HepG2 (cell line): Measurements from ENCODE around the gene ZNF629. TPM values are rescaled to one million over a fixed set of nuclear protein-coding genes. Genes with fewer than 3 reads are reported as not detected.

Experiments used
- DMAP1 ChIP-seq: IDR thresholded peaks from 2 replicates; pipeline ENCODE4 v1.6.1; 2016
- DNMT1 ChIP-seq: sonication (generic); formaldehyde crosslinking; IDR thresholded peaks from 2 replicates; pipeline ENCODE4 v1.5.1; 2020; ENCODE audit warnings: mild to moderate bottlenecking, missing genetic modification reagents
- GZF1 ChIP-seq: sonication (generic); formaldehyde crosslinking; IDR thresholded peaks from 2 replicates; pipeline ENCODE4 v1.5.1; 2020; ENCODE audit warnings: mild to moderate bottlenecking, missing genetic modification reagents
- HMG20B ChIP-seq: conservative IDR thresholded peaks from 2 replicates; pipeline ENCODE4 v1.6.1; 2016; ENCODE audit warnings: missing genetic modification reagents, missing compliant biosample characterization
- MBD4 ChIP-seq: IDR thresholded peaks from 2 replicates; pipeline ENCODE4 v1.6.1; 2012; ENCODE audit warnings: low read length, inconsistent platforms, borderline replicate concordance
- MED13 ChIP-seq: sonication (generic); formaldehyde crosslinking; IDR thresholded peaks from 2 replicates; pipeline ENCODE4 v1.5.0; 2020; ENCODE audit warnings: missing genetic modification reagents
- NRL ChIP-seq: sonication (generic); formaldehyde crosslinking; IDR thresholded peaks from 2 replicates; pipeline ENCODE4 v1.5.0; 2020; ENCODE audit warnings: missing genetic modification reagents, mild to moderate bottlenecking, moderate library complexity, borderline replicate concordance
- PITX1 ChIP-seq: sonication (generic); formaldehyde crosslinking; IDR thresholded peaks from 2 replicates; pipeline ENCODE4 v1.5.1; 2020; ENCODE audit warnings: mild to moderate bottlenecking, missing genetic modification reagents
- SAP130 ChIP-seq: IDR thresholded peaks from 2 replicates; pipeline ENCODE4 v1.6.1; 2016; ENCODE audit warnings: low read depth
- TARDBP ChIP-seq: sonication (generic); formaldehyde crosslinking; IDR thresholded peaks from 2 replicates; pipeline ENCODE4 v1.8.0; 2022; ENCODE audit warnings: mild to moderate bottlenecking, missing genetic modification reagents
- ZNF205 ChIP-seq: IDR thresholded peaks from 2 replicates; pipeline ENCODE4 v1.6.1; 2018; ENCODE audit warnings: missing biosample characterization, missing genetic modification reagents
- ZNF335 ChIP-seq: sonication (generic); formaldehyde crosslinking; IDR thresholded peaks from 2 replicates; pipeline ENCODE4 v1.4.0; 2020; ENCODE audit warnings: missing genetic modification reagents
- ZNF484 ChIP-seq: sonication (generic); formaldehyde crosslinking; IDR thresholded peaks from 2 replicates; pipeline ENCODE4 v1.5.1; 2020; ENCODE audit warnings: mild to moderate bottlenecking, low read depth, missing genetic modification reagents, borderline replicate concordance
- ZNF567 ChIP-seq: sonication (generic); formaldehyde crosslinking; IDR thresholded peaks from 2 replicates; pipeline ENCODE4 v1.8.1; 2023; ENCODE audit warnings: mild to moderate bottlenecking, missing genetic modification reagents, borderline replicate concordance
- ZNF598 ChIP-seq: sonication (generic); formaldehyde crosslinking; IDR thresholded peaks from 2 replicates; pipeline ENCODE4 v1.5.1; 2020; ENCODE audit warnings: mild to moderate bottlenecking, missing genetic modification reagents, borderline replicate concordance
- ZNF776 ChIP-seq: sonication (generic); formaldehyde crosslinking; IDR thresholded peaks from 2 replicates; pipeline ENCODE4 v1.4.0; 2020; ENCODE audit warnings: mild to moderate bottlenecking, missing genetic modification reagents
- polyA plus RNA-seq, 8 experiments: library from polyadenylated mRNA; depleted of rRNA in 3 of 8; stranded (reverse) in 7 of 8; unstranded in 1 of 8; fragments of >200 nt; fragmentation: Illumina TruSeq in 4 of 8; extraction: Trizol in 4 of 8; gene quantifications; 2 replicates each; pipeline versions ENCODE4 v1.2.1 to v1.2.3, GENCODE V29; 2011 to 2016; ENCODE audit warnings: low read depth in 4 of 8, missing spikeins in 1 of 8, mixed read lengths in 1 of 8; ENCODE audit not compliant: insufficient read depth in 1 of 8
- total RNA-seq, 5 experiments: library from RNA; depleted of rRNA; stranded (reverse); fragments of >200 nt; fragmentation: Illumina TruSeq; extraction: Trizol; gene quantifications; 2 replicates each; pipeline ENCODE4 v1.2.3, GENCODE V29; 2016; ENCODE audit warnings: low read depth in 1 of 5
- TF ChIP-seq, protein P1 (sequence below): sonication (generic); formaldehyde crosslinking; IDR thresholded peaks from 2 replicates; pipeline ENCODE4 v1.4.0; 2020; ENCODE audit warnings: missing genetic modification reagents, borderline replicate concordance
- TF ChIP-seq, protein P2 (sequence below): sonication (generic); formaldehyde crosslinking; IDR thresholded peaks from 2 replicates; pipeline ENCODE4 v1.8.1; 2023; ENCODE audit warnings: missing genetic modification reagents, inconsistent platforms, borderline replicate concordance
- TF ChIP-seq, protein P3 (sequence below): sonication (generic); formaldehyde crosslinking; IDR thresholded peaks from 2 replicates; pipeline ENCODE4 v1.4.0; 2020; ENCODE audit warnings: missing genetic modification reagents
- TF ChIP-seq, protein P4 (sequence below): sonication (generic); formaldehyde crosslinking; IDR thresholded peaks from 2 replicates; pipeline ENCODE4 v1.8.0; 2022; ENCODE audit warnings: missing genetic modification reagents, mild to moderate bottlenecking, borderline replicate concordance
- TF ChIP-seq, protein P5 (sequence below): IDR thresholded peaks from 2 replicates; pipeline ENCODE4 v1.6.1; 2016; ENCODE audit warnings: low read depth
- TF ChIP-seq, protein P6 (sequence below): IDR thresholded peaks from 2 replicates; pipeline ENCODE4 v1.6.1; 2016; ENCODE audit warnings: mild to moderate bottlenecking, missing biosample characterization, missing genetic modification reagents

The ZNF629 gene
- total and polyA plus RNA-seq, 2 of the 13 experiments (the other 11 are each of a cell fraction or from before 2014, with no cell fraction given) = 6.1 to 16.5 TPM

DNA sequence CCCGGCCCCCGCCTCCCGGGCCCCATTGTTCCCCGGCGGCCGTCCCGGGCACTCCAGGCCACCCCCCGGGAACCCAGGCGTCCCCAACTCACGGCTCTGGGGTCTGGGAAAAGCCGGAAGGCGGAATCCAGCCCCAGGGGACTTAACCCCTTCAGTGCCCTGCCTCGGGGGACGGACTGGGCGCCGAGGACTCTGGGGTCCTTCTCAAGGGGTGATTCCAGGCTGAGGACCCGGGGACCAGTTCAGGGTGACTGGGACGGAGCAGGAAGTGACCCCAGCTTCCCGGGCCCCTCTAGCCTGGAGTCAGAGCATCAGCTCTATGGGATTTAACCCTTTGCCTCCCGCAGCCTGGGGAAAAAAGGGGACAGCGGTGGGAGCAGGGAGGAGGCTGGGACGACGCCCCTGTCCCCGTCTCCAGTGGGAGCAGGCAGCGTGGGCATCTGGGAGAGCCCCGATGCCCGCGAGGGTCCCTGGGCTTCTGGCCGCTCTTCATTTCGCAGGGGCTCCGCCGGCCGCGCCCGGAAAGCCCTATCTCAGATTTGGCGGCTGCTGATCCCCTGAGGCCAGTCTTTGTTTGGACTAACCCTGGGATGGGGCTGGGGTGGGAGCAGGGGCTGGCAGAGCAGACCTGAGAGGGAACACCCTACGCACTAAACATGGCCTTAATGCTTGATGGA is at the start of gene ZNF629 (continued):
- TF ChIP-seq MBD4 (no peak), NRL (peak; percentile 95), GZF1 (CRISPR knock-in tag) (0 out of 2 replicates have a peak, but pooled peaks have one; percentile 69), MED13 (CRISPR knock-in tag) (peak; percentile 79), ZNF335 (CRISPR knock-in tag) (peak; percentile 88), ZNF484 (CRISPR knock-in tag) (0 out of 2 replicates have a peak, but pooled peaks have one; percentile 23), ZNF205 (CRISPR knock-in tag) (peak; percentile 43; the same call in 1 of the 2 replicates), ZNF776 (CRISPR knock-in tag) (no peak; the same call in 1 of the 2 replicates), HMG20B (CRISPR knock-in tag) (peak; percentile 31), DMAP1 (peak; percentile 74), TARDBP (CRISPR knock-in tag) (peak; percentile 80), SAP130 (CRISPR knock-in tag) (peak; percentile 94), DNMT1 (0 out of 2 replicates have a peak, but pooled peaks have one; percentile 15), PITX1 (CRISPR knock-in tag) (peak; percentile 84), ZNF598 (CRISPR knock-in tag) (peak; percentile 90; the same call in 1 of the 2 replicates), ZNF567 (CRISPR knock-in tag) (no peak)
- TF ChIP-seq, protein P1, sequence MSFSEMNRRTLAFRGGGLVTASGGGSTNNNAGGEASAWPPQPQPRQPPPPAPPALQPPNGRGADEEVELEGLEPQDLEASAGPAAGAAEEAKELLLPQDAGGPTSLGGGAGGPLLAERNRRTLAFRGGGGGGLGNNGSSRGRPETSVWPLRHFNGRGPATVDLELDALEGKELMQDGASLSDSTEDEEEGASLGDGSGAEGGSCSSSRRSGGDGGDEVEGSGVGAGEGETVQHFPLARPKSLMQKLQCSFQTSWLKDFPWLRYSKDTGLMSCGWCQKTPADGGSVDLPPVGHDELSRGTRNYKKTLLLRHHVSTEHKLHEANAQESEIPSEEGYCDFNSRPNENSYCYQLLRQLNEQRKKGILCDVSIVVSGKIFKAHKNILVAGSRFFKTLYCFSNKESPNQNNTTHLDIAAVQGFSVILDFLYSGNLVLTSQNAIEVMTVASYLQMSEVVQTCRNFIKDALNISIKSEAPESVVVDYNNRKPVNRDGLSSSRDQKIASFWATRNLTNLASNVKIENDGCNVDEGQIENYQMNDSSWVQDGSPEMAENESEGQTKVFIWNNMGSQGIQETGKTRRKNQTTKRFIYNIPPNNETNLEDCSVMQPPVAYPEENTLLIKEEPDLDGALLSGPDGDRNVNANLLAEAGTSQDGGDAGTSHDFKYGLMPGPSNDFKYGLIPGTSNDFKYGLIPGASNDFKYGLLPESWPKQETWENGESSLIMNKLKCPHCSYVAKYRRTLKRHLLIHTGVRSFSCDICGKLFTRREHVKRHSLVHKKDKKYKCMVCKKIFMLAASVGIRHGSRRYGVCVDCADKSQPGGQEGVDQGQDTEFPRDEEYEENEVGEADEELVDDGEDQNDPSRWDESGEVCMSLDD (CRISPR knock-in tag) = peak; percentile 89; the same call in 1 of the 2 replicates
- TF ChIP-seq, protein P2, sequence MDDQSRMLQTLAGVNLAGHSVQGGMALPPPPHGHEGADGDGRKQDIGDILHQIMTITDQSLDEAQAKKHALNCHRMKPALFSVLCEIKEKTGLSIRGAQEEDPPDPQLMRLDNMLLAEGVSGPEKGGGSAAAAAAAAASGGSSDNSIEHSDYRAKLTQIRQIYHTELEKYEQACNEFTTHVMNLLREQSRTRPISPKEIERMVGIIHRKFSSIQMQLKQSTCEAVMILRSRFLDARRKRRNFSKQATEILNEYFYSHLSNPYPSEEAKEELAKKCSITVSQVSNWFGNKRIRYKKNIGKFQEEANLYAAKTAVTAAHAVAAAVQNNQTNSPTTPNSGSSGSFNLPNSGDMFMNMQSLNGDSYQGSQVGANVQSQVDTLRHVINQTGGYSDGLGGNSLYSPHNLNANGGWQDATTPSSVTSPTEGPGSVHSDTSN (CRISPR knock-in tag) = no peak
- TF ChIP-seq, protein P3, sequence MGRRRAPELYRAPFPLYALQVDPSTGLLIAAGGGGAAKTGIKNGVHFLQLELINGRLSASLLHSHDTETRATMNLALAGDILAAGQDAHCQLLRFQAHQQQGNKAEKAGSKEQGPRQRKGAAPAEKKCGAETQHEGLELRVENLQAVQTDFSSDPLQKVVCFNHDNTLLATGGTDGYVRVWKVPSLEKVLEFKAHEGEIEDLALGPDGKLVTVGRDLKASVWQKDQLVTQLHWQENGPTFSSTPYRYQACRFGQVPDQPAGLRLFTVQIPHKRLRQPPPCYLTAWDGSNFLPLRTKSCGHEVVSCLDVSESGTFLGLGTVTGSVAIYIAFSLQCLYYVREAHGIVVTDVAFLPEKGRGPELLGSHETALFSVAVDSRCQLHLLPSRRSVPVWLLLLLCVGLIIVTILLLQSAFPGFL (CRISPR knock-in tag) = no peak
- TF ChIP-seq, protein P4, sequence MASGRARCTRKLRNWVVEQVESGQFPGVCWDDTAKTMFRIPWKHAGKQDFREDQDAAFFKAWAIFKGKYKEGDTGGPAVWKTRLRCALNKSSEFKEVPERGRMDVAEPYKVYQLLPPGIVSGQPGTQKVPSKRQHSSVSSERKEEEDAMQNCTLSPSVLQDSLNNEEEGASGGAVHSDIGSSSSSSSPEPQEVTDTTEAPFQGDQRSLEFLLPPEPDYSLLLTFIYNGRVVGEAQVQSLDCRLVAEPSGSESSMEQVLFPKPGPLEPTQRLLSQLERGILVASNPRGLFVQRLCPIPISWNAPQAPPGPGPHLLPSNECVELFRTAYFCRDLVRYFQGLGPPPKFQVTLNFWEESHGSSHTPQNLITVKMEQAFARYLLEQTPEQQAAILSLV (CRISPR knock-in tag) = peak; percentile 85; the same call in 1 of the 2 replicates
- TF ChIP-seq, protein P5, sequence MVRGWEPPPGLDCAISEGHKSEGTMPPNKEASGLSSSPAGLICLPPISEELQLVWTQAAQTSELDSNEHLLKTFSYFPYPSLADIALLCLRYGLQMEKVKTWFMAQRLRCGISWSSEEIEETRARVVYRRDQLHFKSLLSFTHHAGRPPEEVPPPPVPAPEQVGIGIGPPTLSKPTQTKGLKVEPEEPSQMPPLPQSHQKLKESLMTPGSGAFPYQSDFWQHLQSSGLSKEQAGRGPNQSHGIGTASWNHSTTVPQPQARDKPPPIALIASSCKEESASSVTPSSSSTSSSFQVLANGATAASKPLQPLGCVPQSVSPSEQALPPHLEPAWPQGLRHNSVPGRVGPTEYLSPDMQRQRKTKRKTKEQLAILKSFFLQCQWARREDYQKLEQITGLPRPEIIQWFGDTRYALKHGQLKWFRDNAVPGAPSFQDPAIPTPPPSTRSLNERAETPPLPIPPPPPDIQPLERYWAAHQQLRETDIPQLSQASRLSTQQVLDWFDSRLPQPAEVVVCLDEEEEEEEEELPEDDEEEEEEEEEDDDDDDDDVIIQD = 0 out of 2 replicates have a peak, but pooled peaks have one; percentile 19
- TF ChIP-seq, protein P6, sequence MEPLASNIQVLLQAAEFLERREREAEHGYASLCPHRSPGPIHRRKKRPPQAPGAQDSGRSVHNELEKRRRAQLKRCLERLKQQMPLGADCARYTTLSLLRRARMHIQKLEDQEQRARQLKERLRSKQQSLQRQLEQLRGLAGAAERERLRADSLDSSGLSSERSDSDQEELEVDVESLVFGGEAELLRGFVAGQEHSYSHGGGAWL (CRISPR knock-in tag) = peak; percentile 77
